Measurements from ENCODE around the gene CFDP1. TPM values are rescaled to one million over a fixed set of nuclear protein-coding genes. Genes with fewer than 3 reads are reported as not detected.

Gene CFDP1
- polyA plus RNA-seq, 1 donor (not counting 4 experiments of a cell fraction or from before 2014, with no cell fraction given), result 42.1 TPM

DNA sequence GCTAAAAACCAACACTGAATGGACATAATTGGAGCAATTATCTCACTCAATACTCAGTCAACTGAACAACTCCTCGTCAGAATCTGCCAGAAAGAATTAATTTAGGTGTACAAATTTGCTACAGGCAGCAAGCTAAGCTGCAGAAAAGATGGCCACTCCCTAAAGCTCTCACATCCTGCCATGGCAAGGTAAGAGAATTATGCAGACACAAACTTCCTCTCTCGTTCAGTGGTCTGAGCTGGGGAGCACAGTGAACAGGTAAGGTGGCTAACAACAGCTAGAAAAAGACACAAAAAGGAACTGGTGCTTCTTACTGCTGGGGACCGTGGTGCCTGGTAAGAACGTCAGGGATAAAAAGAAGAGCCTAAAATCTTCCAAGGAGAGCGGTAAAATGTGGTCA is 107.0 kb downstream of the CFDP1 start:
- no peaks in the 10 kb centered on the region for H3K9me3 ChIP-seq (ENCODE audit: control insufficient read depth, low read depth, low read length)
- H3K36me3 ChIP-seq (ENCODE audit: control insufficient read depth in 2 of 2, extremely low read depth in 1 of 2, insufficient read depth in 2 of 2, low read length in 2 of 2), result peaks cover 0 to 5% of the 10 kb centered on the region in 2 experiments
- no peak overlapping the region for H3K27ac ChIP-seq (ENCODE audit: control insufficient read depth, insufficient read depth, low read length)
- H2AFZ ChIP-seq (ENCODE audit: control insufficient read depth, low read length), result no peak overlapping the region
- TF ChIP-seq, protein P1, sequence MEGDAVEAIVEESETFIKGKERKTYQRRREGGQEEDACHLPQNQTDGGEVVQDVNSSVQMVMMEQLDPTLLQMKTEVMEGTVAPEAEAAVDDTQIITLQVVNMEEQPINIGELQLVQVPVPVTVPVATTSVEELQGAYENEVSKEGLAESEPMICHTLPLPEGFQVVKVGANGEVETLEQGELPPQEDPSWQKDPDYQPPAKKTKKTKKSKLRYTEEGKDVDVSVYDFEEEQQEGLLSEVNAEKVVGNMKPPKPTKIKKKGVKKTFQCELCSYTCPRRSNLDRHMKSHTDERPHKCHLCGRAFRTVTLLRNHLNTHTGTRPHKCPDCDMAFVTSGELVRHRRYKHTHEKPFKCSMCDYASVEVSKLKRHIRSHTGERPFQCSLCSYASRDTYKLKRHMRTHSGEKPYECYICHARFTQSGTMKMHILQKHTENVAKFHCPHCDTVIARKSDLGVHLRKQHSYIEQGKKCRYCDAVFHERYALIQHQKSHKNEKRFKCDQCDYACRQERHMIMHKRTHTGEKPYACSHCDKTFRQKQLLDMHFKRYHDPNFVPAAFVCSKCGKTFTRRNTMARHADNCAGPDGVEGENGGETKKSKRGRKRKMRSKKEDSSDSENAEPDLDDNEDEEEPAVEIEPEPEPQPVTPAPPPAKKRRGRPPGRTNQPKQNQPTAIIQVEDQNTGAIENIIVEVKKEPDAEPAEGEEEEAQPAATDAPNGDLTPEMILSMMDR (optimal IDR thresholded peaks at IDR 0.05 in 1 of 3, IDR thresholded peaks at IDR 0.05 in 1 of 3, conservative IDR thresholded peaks at IDR 0.05 in 1 of 3; ENCODE audit: extremely low read depth in 1 of 3, insufficient read depth in 2 of 3, low read length in 3 of 3), result no peak
- TF ChIP-seq EZH2 (IDR thresholded peaks at IDR 0.05; ENCODE audit: low read length), result no peak
- DNase-seq (ENCODE audit: low read depth, low spot score) (no peak), FAIRE-seq (no peak)
- no peaks in the 10 kb centered on the region for H3K9me1 ChIP-seq (ENCODE audit: control insufficient read depth, extremely low read depth, insufficient read depth, low read length)
- H3K4me1 ChIP-seq (ENCODE audit: control insufficient read depth, extremely low read depth, insufficient read depth, low read length), result peaks cover 19% of the 10 kb centered on the region
- no peaks in the 10 kb centered on the region for H4K20me1 ChIP-seq (ENCODE audit: control insufficient read depth, extremely low read depth, insufficient read depth, low read length)
- no peaks in the 10 kb centered on the region for H3K27me3 ChIP-seq (ENCODE audit: control insufficient read depth, extremely low read depth, insufficient read depth, low read length)
- no peaks in the 10 kb centered on the region for H3K79me2 ChIP-seq (ENCODE audit: control insufficient read depth, insufficient read depth, low read length)
- H3K9ac ChIP-seq (ENCODE audit: control insufficient read depth, extremely low read depth, insufficient read depth, low read length), result no peak overlapping the region
- no peak overlapping the region for H3K4me2 ChIP-seq (ENCODE audit: control insufficient read depth, extremely low read depth, insufficient read depth, low read depth, low read length)
- no peak overlapping the region for H3K4me3 ChIP-seq (ENCODE audit: control insufficient read depth in 2 of 3, extremely low read depth in 1 of 3, insufficient read depth in 2 of 3, low read depth in 1 of 3, low read length in 3 of 3)
- dilution Hi-C loops (cut with MboI; ENCODE audit: extremely low pct_ligation_motif_present, low sequenced_read_pairs), result no loop called here

- no peak overlapping the region for H3K4me3 ChIP-seq (ENCODE audit: control insufficient read depth in 2 of 3, extremely low read depth in 1 of 3, insufficient read depth in 2 of 3, low read depth in 1 of 3, low read length in 3 of 3)
Measured at GRCh38 chr16:75323933-75324332, 109.4 kb downstream of the CFDP1 start.

More at GRCh38 chr16:75323933-75324332, 109.4 kb downstream of the CFDP1 start:
- Histone ChIP-seq H4K20me1 (ENCODE audit: control insufficient read depth, extremely low read depth, insufficient read depth, low read length) (no peaks in the 10 kb centered on the region), H3K27ac (ENCODE audit: control insufficient read depth, insufficient read depth, low read length) (no peak overlapping the region), H3K9me3 (ENCODE audit: control insufficient read depth, low read depth, low read length) (no peaks in the 10 kb centered on the region), H3K4me1 (ENCODE audit: control insufficient read depth, extremely low read depth, insufficient read depth, low read length) (peaks cover 34% of the 10 kb centered on the region), H3K9me1 (ENCODE audit: control insufficient read depth, extremely low read depth, insufficient read depth, low read length) (no peaks in the 10 kb centered on the region), H2AFZ (ENCODE audit: control insufficient read depth, low read length) (no peak overlapping the region), H3K79me2 (ENCODE audit: control insufficient read depth, insufficient read depth, low read length) (no peaks in the 10 kb centered on the region), H3K9ac (ENCODE audit: control insufficient read depth, extremely low read depth, insufficient read depth, low read length) (no peak overlapping the region), H3K36me3 (ENCODE audit: control insufficient read depth in 2 of 2, extremely low read depth in 1 of 2, insufficient read depth in 2 of 2, low read length in 2 of 2) (peaks cover 0 to 5% of the 10 kb centered on the region in 2 experiments), H3K27me3 (ENCODE audit: control insufficient read depth, extremely low read depth, insufficient read depth, low read length) (no peaks in the 10 kb centered on the region), H3K4me2 (ENCODE audit: control insufficient read depth, extremely low read depth, insufficient read depth, low read depth, low read length) (no peak overlapping the region)
- FAIRE-seq, result no peak
- DNase-seq (ENCODE audit: low read depth, low spot score), result no peak
- TF ChIP-seq, protein P1 (optimal IDR thresholded peaks at IDR 0.05 in 1 of 3, IDR thresholded peaks at IDR 0.05 in 1 of 3, conservative IDR thresholded peaks at IDR 0.05 in 1 of 3; ENCODE audit: extremely low read depth in 1 of 3, insufficient read depth in 2 of 3, low read length in 3 of 3), result no peak
- no peak for TF ChIP-seq EZH2 (IDR thresholded peaks at IDR 0.05; ENCODE audit: low read length)
- dilution Hi-C loops (cut with MboI; ENCODE audit: extremely low pct_ligation_motif_present, low sequenced_read_pairs), result no loop called here

Measured in keratinocyte (primary cell).